Measurements from ENCODE around the gene STXBP3. TPM values are rescaled to one million over a fixed set of nuclear protein-coding genes. Genes with fewer than 3 reads are reported as not detected.
A peak's percentile ranks its signal among the peaks of the same experiment; 100 is the strongest.

Gene STXBP3
- total and polyA plus RNA-seq, 2 of the 4 experiments (the other 2 are of a cell fraction), result 19.1 to 19.7 TPM

- in situ Hi-C loops (cut with MboI; ENCODE audit: low sequenced_read_pairs), result no loop called here
- no peak overlapping the region for H2BK15ac ChIP-seq (ENCODE audit: low read depth, low read length)
- no peak overlapping the region for H3K4ac ChIP-seq (ENCODE audit: low read depth, low read length)
- DNase-seq (no peak), ATAC-seq (ENCODE audit: low read depth) (no peak)
- no peak for TF ChIP-seq MXI1 (IDR thresholded peaks at IDR 0.05; ENCODE audit: borderline replicate concordance, low read depth, low read length)
- no peak for TF ChIP-seq ELK1 (IDR thresholded peaks at IDR 0.05; ENCODE audit: borderline replicate concordance, low read depth, low read length)
- no peak for TF ChIP-seq RAD21 (IDR thresholded peaks at IDR 0.05; ENCODE audit: low read length)
- peak; percentile 70 for TF ChIP-seq MAFK (IDR thresholded peaks at IDR 0.05; ENCODE audit: low read depth, low read length)
- no peak overlapping the region for H2AK9ac ChIP-seq (replicated peaks; ENCODE audit: low read depth, low read length, poor library complexity)
- no peak overlapping the region for H2BK120ac ChIP-seq (ENCODE audit: low read depth, low read length)
- no peak overlapping the region for H4K5ac ChIP-seq (ENCODE audit: low read depth, low read length)
- ChIA-PET POLR2A (ENCODE audit: unreplicated experiment) (no interaction called here), CTCF (no interaction called here)
- no peaks in the 10 kb centered on the region for H3K36me3 ChIP-seq (ENCODE audit: control insufficient read depth, insufficient read depth, low read length)
- WGBS, 2 experiments (ENCODE audit: extremely low coverage in 2 of 2, insufficient read length in 1 of 2), result no CpG with 5 or more reads among the region's 3 CpGs
- H3K4me2 ChIP-seq (ENCODE audit: low read depth, low read length), result no peak overlapping the region
- H4K91ac ChIP-seq (ENCODE audit: insufficient read depth, low read depth, low read length), result no peak overlapping the region
- H3K23ac ChIP-seq (ENCODE audit: low read depth, low read length), result no peak overlapping the region
- no peak overlapping the region for H2BK20ac ChIP-seq (ENCODE audit: low read depth, low read length)
- H3K27ac ChIP-seq (ENCODE audit: insufficient read depth, low read length), result no peak overlapping the region
- BruUV-seq (replicated peaks), result no TSS peak
- H3K27me3 ChIP-seq (ENCODE audit: control insufficient read depth, insufficient read depth, low read length), result peaks cover 11% of the 10 kb centered on the region
- no peak overlapping the region for H2AFZ ChIP-seq (replicated peaks; ENCODE audit: low read length, poor library complexity)
- no peak overlapping the region for H3K4me3 ChIP-seq (ENCODE audit: insufficient read depth, low read depth, low read length)
- H4K20me1 ChIP-seq (ENCODE audit: insufficient read depth, low read length), result no peaks in the 10 kb centered on the region
- no peak overlapping the region for H2AK5ac ChIP-seq (ENCODE audit: low read depth, low read length)
- H3K14ac ChIP-seq (replicated peaks; ENCODE audit: low read depth, low read length), result no peak overlapping the region
- intact Hi-C loops (cut with micrococcal nuclease), result no loop called here
- H3K18ac ChIP-seq (ENCODE audit: low read depth, low read length), result no peak overlapping the region
- no peaks in the 10 kb centered on the region for H3K79me1 ChIP-seq (ENCODE audit: low read depth in 1 of 2, low read length in 2 of 2)
- no peaks in the 10 kb centered on the region; the same call in 1 of the 2 replicates for H3K4me1 ChIP-seq (ENCODE audit: control insufficient read depth, insufficient read depth, low read length)
- dilution Hi-C loops (cut with HindIII; ENCODE audit: low sequenced_read_pairs, unreplicated experiment), result no loop called here
- no peaks in the 10 kb centered on the region for H3K9me3 ChIP-seq (ENCODE audit: control insufficient read depth, insufficient read depth, low read length)
- no peak overlapping the region for H2BK5ac ChIP-seq (ENCODE audit: low read depth, low read length, poor library complexity, severe bottlenecking)
- no peaks in the 10 kb centered on the region for H3K9me1 ChIP-seq (ENCODE audit: insufficient read depth, low read length)
- H3K56ac ChIP-seq (ENCODE audit: extremely low read depth, insufficient read depth, low read length), result no peak overlapping the region
- H3K9ac ChIP-seq (ENCODE audit: low read depth, low read length), result no peak overlapping the region
- no peak overlapping the region for H4K8ac ChIP-seq (ENCODE audit: low read depth in 2 of 2, low read length in 2 of 2)
These were observed 97.1 kb downstream of the STXBP3 start for GRCh38 chr1:108843390-108844137.

All from IMR-90 (cell line).